Karpas-422 (cell line): ENCODE measurements around the gene ALG1L2. TPM values are rescaled to one million over a fixed set of nuclear protein-coding genes. Genes with fewer than 3 reads are reported as not detected.
A peak's percentile ranks its signal among the peaks of the same experiment; 100 is the strongest.
"Not testable (repeated sequence)": the region's sequence is repeated elsewhere in the genome, so short reads cannot be mapped to it uniquely, and the experiment has no call there.

ENCODE experiments used
- DNase-seq: peaks from one replicate; pipeline ENCODE4 v3.0.0-alpha.2; 2015
- H2AFZ ChIP-seq: fragments of 200-600 bp; sonication (generic); 2 replicates; pipeline ENCODE4 v1.6.1; 2014; ENCODE audit warnings: antibody characterized with exemption, low read length, mixed read lengths
- H3K27ac ChIP-seq: fragments of 200-600 bp; sonication (generic); 2 replicates; pipeline ENCODE4 v1.5.1; 2014; ENCODE audit warnings: mild to moderate bottlenecking, low read length, moderate library complexity
- H3K27me3 ChIP-seq: fragments of 200-600 bp; sonication (generic); 2 replicates; pipeline ENCODE4 v1.6.1; 2014; ENCODE audit warnings: low read length, mixed read lengths
- H3K36me3 ChIP-seq: fragments of 200-600 bp; sonication (generic); 2 replicates; pipeline ENCODE4 v1.6.1; 2014; ENCODE audit warnings: low read length, mixed read lengths; ENCODE audit not compliant: insufficient read depth
- H3K4me1 ChIP-seq: fragments of 200-600 bp; sonication (generic); 2 replicates; pipeline ENCODE4 v1.6.1; 2014; ENCODE audit warnings: mild to moderate bottlenecking, low read length, mixed read lengths
- H3K4me2 ChIP-seq: fragments of 200-600 bp; sonication (generic); 2 replicates; pipeline ENCODE4 v1.6.1; 2014; ENCODE audit warnings: low read length, low read depth, mild to moderate bottlenecking; ENCODE audit not compliant: poor library complexity, severe bottlenecking
- H3K4me3 ChIP-seq: fragments of 200-600 bp; sonication (generic); 2 replicates; pipeline ENCODE4 v1.5.1; 2014; ENCODE audit warnings: mild to moderate bottlenecking, antibody characterized with exemption, low read length, mixed read lengths
- H3K79me2 ChIP-seq: fragments of 200-600 bp; sonication (generic); 2 replicates; pipeline ENCODE4 v1.6.1; 2014; ENCODE audit warnings: mild to moderate bottlenecking, low read length, mixed read lengths
- H3K9ac ChIP-seq: fragments of 200-600 bp; sonication (generic); 2 replicates; pipeline ENCODE4 v1.6.0; 2014; ENCODE audit warnings: low read length
- H3K9me2 ChIP-seq: fragments of 200-600 bp; sonication (generic), shearing (Covaris generic); replicated peaks from 2 replicates; pipeline ENCODE4 v1.6.0; 2014; ENCODE audit warnings: mild to moderate bottlenecking, low read length, moderate library complexity; ENCODE audit not compliant: insufficient read depth
- H3K9me3 ChIP-seq: fragments of 300-700, 200-600 bp; sonication (generic); 2 replicates; pipeline ENCODE4 v1.6.1; 2014; ENCODE audit warnings: low read length, mixed read lengths
- H4K20me1 ChIP-seq: fragments of 200-600 bp; sonication (generic); 2 replicates; pipeline ENCODE4 v1.6.1; 2014; ENCODE audit warnings: mild to moderate bottlenecking, antibody characterized with exemption, low read length, low read depth; ENCODE audit not compliant: insufficient read depth
- total RNA-seq: library from RNA; depleted of rRNA; stranded (reverse); fragments of >200 nt; shearing (Covaris generic); gene quantifications from 2 replicates; pipeline ENCODE4 v1.2.3, GENCODE V29; 2014; ENCODE audit warnings: low replicate concordance

ALG1L2 gene
- total RNA-seq, 1 experiment from 2014 or later: not detected

DNA sequence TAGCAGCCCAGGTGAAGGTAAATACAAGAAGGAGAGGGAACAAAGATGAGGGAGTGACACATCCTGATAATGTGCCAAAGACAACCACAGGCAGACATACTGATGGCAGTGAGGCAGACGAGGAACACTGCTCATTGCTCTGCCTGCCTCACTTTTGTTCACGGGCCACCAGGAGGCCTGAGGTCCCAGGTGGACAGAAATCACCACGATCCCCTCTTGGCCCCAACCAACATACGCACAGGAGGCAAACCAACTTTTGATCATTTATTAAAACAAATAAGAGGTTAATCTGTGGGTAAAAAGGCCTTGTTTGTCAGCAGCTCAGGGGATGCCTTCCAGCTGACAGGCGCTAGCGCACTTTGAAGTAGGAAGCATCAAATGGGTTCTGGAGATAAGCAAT, 4.2 kb downstream of the ALG1L2 start:
- Histone ChIP-seq H3K9me2 (no peaks in the 10 kb centered on the region), H3K9me3 (no peaks in the 10 kb centered on the region), H3K4me1 (no peaks in the 10 kb centered on the region), H3K79me2 (no peaks in the 10 kb centered on the region), H3K9ac (no peak overlapping the region), H3K4me2 (no peak overlapping the region), H3K27me3 (no peaks in the 10 kb centered on the region), H3K27ac (no peak overlapping the region), H3K36me3 (no peaks in the 10 kb centered on the region), H4K20me1 (no peaks in the 10 kb centered on the region), H2AFZ (no peak overlapping the region), H3K4me3 (no peak overlapping the region)
- DNase-seq: no peak

DNA sequence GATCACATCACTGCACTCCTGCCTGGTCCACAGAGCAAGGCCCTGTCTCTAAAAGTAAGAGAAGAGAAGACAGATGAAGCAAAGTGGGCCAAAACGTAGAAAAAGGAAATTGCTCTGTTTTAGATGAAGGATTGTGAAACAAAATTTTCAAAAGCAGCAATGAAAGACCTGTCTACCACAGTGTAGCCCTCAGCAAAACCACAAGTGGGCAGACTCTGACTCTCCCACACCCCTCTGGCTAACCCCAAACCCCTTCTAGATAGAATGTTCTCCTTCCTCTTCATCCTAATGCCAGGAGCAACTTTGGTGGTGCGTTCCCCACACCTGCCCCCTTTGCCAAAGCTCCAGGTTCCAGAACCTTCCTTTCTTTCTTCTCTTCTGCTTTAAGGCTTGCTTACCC, 5.0 kb downstream of the ALG1L2 start:
- DNase-seq, H2AFZ ChIP-seq, H3K9me2 ChIP-seq, H3K9me3 ChIP-seq, H3K79me2 ChIP-seq, H3K4me1 ChIP-seq, H3K9ac ChIP-seq, H3K36me3 ChIP-seq, H4K20me1 ChIP-seq, H3K27me3 ChIP-seq, H3K4me3 ChIP-seq, H3K4me2 ChIP-seq, H3K27ac ChIP-seq: not testable (repeated sequence)

DNA sequence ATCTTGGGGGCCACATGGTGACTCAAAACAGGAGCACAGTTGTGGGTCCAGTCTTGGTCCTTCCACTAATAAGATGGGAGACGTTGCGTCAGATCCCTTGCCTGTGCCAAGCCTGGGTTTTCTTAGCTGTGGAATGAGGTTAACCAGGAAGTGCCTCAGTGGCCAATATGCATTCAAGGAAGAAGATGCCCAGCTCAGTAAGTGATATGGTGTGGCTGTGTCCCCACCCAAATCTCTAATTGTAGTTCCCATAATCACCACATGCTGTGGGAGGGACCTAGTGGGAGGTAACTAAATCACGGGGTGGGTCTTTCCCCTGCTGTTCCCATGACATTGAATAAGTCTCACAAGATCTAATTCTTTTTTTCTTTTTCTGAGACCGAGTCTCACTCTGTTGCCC, 6.4 kb downstream of the ALG1L2 start:
- no peaks in the 10 kb centered on the region for H3K79me2 ChIP-seq
- H3K4me3 ChIP-seq: no peak overlapping the region
- H2AFZ ChIP-seq: no peak overlapping the region
- no peaks in the 10 kb centered on the region for H3K9me3 ChIP-seq
- no peaks in the 10 kb centered on the region for H3K27me3 ChIP-seq
- H3K4me1 ChIP-seq: no peaks in the 10 kb centered on the region
- H3K9me2 ChIP-seq: no peaks in the 10 kb centered on the region
- no peak overlapping the region for H3K27ac ChIP-seq
- no peaks in the 10 kb centered on the region for H4K20me1 ChIP-seq
- no peaks in the 10 kb centered on the region for H3K36me3 ChIP-seq
- peak; percentile 45 for DNase-seq
- no peak overlapping the region for H3K9ac ChIP-seq
- H3K4me2 ChIP-seq: no peak overlapping the region

DNA sequence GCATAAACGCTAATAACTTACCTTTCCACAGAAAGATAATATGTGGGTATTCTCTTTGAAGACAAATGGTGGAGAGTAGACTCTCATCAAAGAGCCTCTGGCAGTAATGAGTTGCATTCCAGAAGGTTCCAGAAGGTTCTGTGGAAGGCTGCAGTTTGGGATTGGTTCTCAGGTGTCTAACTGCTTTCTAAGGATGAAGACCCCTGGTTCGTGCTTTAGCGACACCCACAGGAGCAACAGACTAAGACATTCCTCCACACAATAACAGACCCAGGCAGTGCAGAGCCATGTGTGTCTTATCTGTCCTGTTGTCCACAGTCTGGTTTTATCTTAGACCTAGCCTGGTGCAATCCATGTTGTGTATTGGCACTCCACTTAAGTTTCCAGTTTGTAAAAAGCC, 9.1 kb downstream of the ALG1L2 start:
- not testable (repeated sequence) for H3K27me3 ChIP-seq, H4K20me1 ChIP-seq, H3K9me3 ChIP-seq, H2AFZ ChIP-seq, H3K4me3 ChIP-seq, H3K36me3 ChIP-seq, H3K9ac ChIP-seq, H3K79me2 ChIP-seq, H3K27ac ChIP-seq, H3K4me2 ChIP-seq, H3K9me2 ChIP-seq
- peak; percentile 57 for DNase-seq
- H3K4me1 ChIP-seq: peaks cover 10% of the 10 kb centered on the region

DNA sequence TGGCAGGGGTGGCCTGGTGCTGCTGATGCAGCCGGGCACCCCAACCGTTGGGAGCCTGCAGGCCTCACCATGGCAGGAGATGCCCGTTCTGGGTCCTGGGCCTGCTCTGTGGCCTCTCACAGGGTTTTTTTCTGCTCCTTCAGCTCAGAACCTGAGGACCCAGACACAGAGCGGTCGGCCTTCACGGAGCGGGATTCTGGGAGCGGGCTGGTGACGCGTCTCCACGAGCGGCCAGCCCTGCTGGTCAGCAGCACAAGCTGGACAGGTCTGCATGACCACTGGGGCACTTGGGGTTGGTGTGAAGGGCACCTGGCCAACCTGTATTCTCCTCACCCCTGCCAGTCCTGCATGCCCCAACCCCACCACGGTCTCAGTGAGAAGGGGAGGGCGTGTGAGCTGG, 10.3 kb downstream of the ALG1L2 start:
- Histone ChIP-seq H3K27ac (no peak overlapping the region), H3K4me3 (no peak overlapping the region), H3K4me2 (no peak overlapping the region), H3K79me2 (no peaks in the 10 kb centered on the region), H3K27me3 (no peaks in the 10 kb centered on the region), H4K20me1 (no peaks in the 10 kb centered on the region), H2AFZ (no peak overlapping the region), H3K9ac (no peak overlapping the region), H3K36me3 (no peaks in the 10 kb centered on the region), H3K9me2 (no peaks in the 10 kb centered on the region), H3K9me3 (no peaks in the 10 kb centered on the region), H3K4me1 (peaks cover 10% of the 10 kb centered on the region)
- DNase-seq: no peak

DNA sequence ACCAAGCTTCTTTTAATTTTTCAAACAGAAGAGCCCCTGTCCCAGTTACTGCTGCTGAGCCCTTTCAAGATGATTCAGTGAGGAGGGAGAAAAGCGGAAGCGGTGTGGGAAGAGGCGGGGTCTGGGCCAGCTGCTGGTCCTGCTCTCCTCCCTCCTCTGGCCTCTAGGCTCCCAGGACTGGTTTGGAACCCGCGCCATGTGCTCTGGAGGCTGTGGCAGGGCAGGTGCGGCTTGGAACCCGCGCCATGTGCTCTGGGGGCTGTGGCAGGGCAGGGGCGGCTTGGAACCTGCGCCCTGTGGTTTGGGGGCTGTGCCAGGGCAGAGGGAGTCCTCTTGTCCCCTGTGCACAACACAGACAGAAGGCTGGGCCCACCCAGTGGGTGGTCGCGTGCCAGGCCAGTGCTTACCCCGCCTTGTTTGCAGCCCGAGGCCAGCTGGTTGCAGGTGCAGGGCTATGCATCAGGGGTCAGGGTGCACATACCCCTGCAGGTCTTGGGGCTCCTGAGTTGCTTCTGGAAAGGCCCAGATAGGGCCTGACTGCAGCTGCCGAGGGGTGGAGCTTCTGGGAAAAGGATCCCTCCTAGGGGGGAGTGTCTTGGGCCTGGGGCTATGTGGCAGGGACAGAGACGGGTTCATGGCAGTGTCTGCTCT, 12.2 kb downstream of the ALG1L2 start:
- peak; percentile 67 for DNase-seq
- H2AFZ ChIP-seq: peak overlapping the region; percentile 93
- no peaks in the 10 kb centered on the region for H4K20me1 ChIP-seq
- H3K27me3 ChIP-seq: no peaks in the 10 kb centered on the region
- no peaks in the 10 kb centered on the region for H3K9me3 ChIP-seq
- peaks cover 10% of the 10 kb centered on the region for H3K4me1 ChIP-seq
- no peak overlapping the region for H3K27ac ChIP-seq
- H3K9ac ChIP-seq: peak overlapping the region; percentile 44
- peak overlapping the region; percentile 33; the same call in 1 of the 2 replicates for H3K4me3 ChIP-seq
- no peaks in the 10 kb centered on the region for H3K9me2 ChIP-seq
- no peaks in the 10 kb centered on the region for H3K79me2 ChIP-seq
- H3K36me3 ChIP-seq: no peaks in the 10 kb centered on the region
- peak overlapping the region; percentile 48 for H3K4me2 ChIP-seq

DNA sequence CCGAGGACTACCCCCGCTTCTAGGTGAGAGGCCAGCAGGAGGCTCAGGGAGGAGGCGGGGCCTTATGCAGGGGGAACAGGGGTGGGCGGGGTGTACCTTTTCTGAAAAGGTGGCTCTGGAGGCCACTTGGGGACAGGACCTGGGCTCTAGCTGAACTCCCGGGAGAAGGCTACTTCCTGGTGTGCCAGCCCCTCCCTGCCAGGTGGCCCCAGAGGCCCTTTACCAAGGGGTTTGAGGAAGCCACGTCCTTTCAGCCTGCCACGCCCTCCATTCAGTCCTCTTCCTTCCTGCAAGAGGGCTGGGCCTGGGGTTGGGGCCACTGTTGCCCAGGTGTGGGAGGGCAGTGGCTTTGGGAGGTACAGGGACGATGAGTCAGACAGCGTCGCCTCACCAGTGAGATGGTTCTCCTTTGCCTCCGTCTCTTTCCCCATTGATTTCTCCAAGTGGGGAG, 12.9 kb downstream of the ALG1L2 start:
- not testable (repeated sequence) for H3K9me3 ChIP-seq, H4K20me1 ChIP-seq, H3K9ac ChIP-seq, H3K36me3 ChIP-seq, H3K79me2 ChIP-seq, H3K4me3 ChIP-seq, H3K9me2 ChIP-seq, H3K27me3 ChIP-seq, DNase-seq, H3K27ac ChIP-seq
- Histone ChIP-seq H3K4me1 (peaks cover 10% of the 10 kb centered on the region), H3K4me2 (peak overlapping the region; percentile 48), H2AFZ (0 out of 2 replicates have a peak overlapping the region, but pooled peaks have one; percentile 93)

DNA sequence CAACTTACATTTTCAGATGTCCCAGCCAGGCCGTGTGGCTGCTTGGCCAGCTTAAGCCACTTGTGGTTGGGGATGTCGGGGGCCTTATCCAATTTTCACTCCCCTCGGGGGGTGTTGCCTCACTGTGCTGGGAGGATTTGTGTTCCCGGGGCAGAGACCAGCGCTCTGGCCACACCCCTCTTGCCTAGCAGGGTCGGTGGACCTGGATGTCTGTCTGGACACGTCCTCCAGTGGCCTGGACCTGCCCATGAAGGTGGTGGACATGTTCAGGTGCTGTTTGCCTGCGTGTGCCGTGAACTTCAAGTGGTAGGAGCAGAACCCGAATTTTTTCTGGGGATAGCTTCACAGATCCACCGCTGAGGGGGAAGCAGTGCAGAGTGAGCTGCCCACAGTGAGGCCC, 14.2 kb downstream of the ALG1L2 start:
- H3K4me1 ChIP-seq: peaks cover 10% of the 10 kb centered on the region
- not testable (repeated sequence) for H3K27me3 ChIP-seq, H3K9me3 ChIP-seq, H3K9me2 ChIP-seq, H3K79me2 ChIP-seq, H3K36me3 ChIP-seq, H2AFZ ChIP-seq, H3K9ac ChIP-seq, H3K4me2 ChIP-seq, DNase-seq, H4K20me1 ChIP-seq, H3K4me3 ChIP-seq, H3K27ac ChIP-seq

DNA sequence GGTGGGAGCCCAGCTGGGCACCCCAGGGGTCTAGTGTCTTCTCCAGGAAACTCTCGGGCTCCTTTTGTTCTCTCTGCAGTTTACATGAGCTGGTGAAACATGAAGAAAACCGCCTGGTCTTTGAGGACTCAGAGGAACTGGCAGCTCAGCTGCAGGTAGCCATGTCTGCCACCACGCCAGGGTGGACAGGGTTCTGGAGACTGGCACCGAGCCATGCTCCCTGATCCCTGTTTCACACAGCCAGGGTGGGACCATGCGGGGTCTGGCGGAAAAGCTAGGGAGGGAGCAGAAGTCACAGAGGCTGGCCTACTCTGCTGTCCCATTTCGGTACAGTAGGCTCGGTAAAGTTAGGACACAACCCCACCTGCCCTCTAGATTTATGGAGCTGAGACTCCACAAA, 15.5 kb downstream of the ALG1L2 start:
- H3K4me1 ChIP-seq: peaks cover 10% of the 10 kb centered on the region
- not testable (repeated sequence) for H3K4me3 ChIP-seq, H3K9me3 ChIP-seq, H3K9ac ChIP-seq, H3K9me2 ChIP-seq, H3K27me3 ChIP-seq, H3K36me3 ChIP-seq, H3K79me2 ChIP-seq, H4K20me1 ChIP-seq, DNase-seq, H3K27ac ChIP-seq, H2AFZ ChIP-seq, H3K4me2 ChIP-seq
